Nephron progenitor cell (in vitro differentiated cells): ENCODE results near the gene LOC101059915.
"Not testable (repeated sequence)": the region's sequence is repeated elsewhere in the genome, so short reads cannot be mapped to it uniquely, and the experiment has no call there.

Experiments used
- DNase-seq: peaks from one replicate; pipeline ENCODE4 v3.0.0; 2021
- H3K27ac Mint-ChIP-seq: 2 replicates; pipeline ENCODE4 v1.8.0; 2021; ENCODE audit warnings: mild to moderate bottlenecking, moderate library complexity, mixed read lengths
- H3K27me3 Mint-ChIP-seq: 2 replicates; pipeline ENCODE4 v1.8.0; 2021; ENCODE audit warnings: mild to moderate bottlenecking, low read depth, mixed read lengths; ENCODE audit not compliant: poor library complexity
- H3K36me3 Mint-ChIP-seq: 2 replicates; pipeline ENCODE4 v1.8.0; 2021; ENCODE audit warnings: low read depth, mixed read lengths
- H3K4me1 Mint-ChIP-seq: 2 replicates; pipeline ENCODE4 v1.8.0; 2021; ENCODE audit warnings: mixed read lengths
- H3K4me3 Mint-ChIP-seq: 2 replicates; pipeline ENCODE4 v1.8.0; 2021; ENCODE audit warnings: mild to moderate bottlenecking, moderate library complexity, mixed read lengths
- H3K9me3 Mint-ChIP-seq: 2 replicates; pipeline ENCODE4 v1.8.0; 2021; ENCODE audit warnings: mild to moderate bottlenecking, moderate library complexity, mixed read lengths

The LOC101059915 gene

DNA sequence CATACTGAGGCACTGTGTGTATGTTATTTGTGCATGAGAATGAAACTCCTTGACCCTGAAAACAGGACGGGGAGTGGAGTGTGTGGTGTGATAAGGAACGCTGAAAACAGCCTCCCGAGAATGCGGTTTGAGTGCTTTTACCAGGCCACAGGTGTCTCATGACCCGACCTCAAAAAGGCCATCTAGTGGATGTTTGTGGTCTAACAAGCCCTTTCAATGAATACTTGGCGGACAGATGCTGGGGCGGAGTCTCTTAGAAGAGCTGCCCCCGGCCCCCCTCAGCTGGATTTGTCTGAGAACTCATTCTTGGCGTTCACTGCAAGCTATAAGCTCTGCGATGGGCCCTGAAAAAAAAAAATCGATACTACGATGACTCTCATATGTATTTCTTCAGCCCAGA lies 35.5 kb downstream of the LOC101059915 start:
- H3K4me3 Mint-ChIP-seq, H3K27ac Mint-ChIP-seq, DNase-seq, H3K27me3 Mint-ChIP-seq, H3K4me1 Mint-ChIP-seq, H3K36me3 Mint-ChIP-seq, H3K9me3 Mint-ChIP-seq: not testable (repeated sequence)

DNA sequence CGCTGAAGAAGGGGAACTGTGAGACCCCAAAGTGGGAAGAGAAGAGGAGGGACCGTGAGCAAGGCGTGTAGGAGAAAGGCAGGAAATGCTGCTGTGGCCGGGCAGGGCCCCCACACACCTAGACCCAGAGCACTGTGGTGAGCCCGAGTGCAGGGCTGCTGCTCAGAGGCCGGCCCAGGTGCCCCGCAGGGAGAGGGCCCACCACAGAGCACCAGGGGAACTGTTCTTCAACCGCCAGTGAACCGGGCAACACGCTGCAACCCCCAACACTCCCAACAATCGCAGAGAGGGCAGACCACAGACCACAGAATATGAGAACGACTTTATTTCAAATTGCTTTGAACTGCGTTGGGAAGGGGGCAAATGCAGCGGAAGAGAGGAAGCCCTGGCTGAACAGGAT lies 46.7 kb downstream of the LOC101059915 start:
- not testable (repeated sequence) for H3K9me3 Mint-ChIP-seq, H3K4me1 Mint-ChIP-seq, DNase-seq, H3K27me3 Mint-ChIP-seq, H3K4me3 Mint-ChIP-seq, H3K36me3 Mint-ChIP-seq, H3K27ac Mint-ChIP-seq

- H3K27ac Mint-ChIP-seq, H3K36me3 Mint-ChIP-seq, H3K4me3 Mint-ChIP-seq, H3K9me3 Mint-ChIP-seq, DNase-seq, H3K4me1 Mint-ChIP-seq, H3K27me3 Mint-ChIP-seq: not testable (repeated sequence)
Observed at GRCh38 chrX:71715551-71715950, 48.2 kb downstream of the LOC101059915 start.

- H3K9me3 Mint-ChIP-seq, H3K27me3 Mint-ChIP-seq, H3K4me3 Mint-ChIP-seq, H3K27ac Mint-ChIP-seq, H3K4me1 Mint-ChIP-seq, DNase-seq, H3K36me3 Mint-ChIP-seq: not testable (repeated sequence)
Observed at GRCh38 chrX:71716323-71716722, 49.0 kb downstream of the LOC101059915 start.

- not testable (repeated sequence) for H3K36me3 Mint-ChIP-seq, H3K4me1 Mint-ChIP-seq, H3K27ac Mint-ChIP-seq, H3K4me3 Mint-ChIP-seq, H3K27me3 Mint-ChIP-seq, DNase-seq, H3K9me3 Mint-ChIP-seq
Observed at GRCh38 chrX:71718185-71718584, 50.8 kb downstream of the LOC101059915 start, which contains the start of gene CXorf49. CXorf49 (minus strand) TSS chrX:71718285; CDS start chrX:71718151, 134 bp downstream.

DNA sequence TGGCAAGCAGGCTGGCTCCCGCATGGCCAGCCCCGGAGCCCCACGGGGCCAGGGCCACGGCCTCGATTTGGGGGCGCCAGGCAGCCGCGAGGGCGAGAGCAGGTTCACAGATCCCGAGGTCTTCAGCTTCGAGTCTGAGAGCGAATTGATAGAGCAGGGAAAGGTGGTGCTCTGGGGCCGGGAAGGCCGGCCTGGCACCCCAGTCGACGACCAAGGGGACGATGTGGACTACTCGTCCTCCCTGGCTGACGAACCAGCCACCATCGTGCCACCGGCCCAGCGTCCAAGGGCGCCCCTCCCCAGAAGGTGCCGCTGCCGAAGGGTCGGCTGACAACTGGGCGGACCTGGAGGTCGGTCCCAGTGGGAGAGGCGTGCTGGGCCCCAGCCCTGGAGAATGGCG lies 51.8 kb downstream of the LOC101059915 start:
- not testable (repeated sequence) for H3K4me3 Mint-ChIP-seq, H3K27me3 Mint-ChIP-seq, H3K36me3 Mint-ChIP-seq, H3K27ac Mint-ChIP-seq, DNase-seq, H3K4me1 Mint-ChIP-seq, H3K9me3 Mint-ChIP-seq

DNA sequence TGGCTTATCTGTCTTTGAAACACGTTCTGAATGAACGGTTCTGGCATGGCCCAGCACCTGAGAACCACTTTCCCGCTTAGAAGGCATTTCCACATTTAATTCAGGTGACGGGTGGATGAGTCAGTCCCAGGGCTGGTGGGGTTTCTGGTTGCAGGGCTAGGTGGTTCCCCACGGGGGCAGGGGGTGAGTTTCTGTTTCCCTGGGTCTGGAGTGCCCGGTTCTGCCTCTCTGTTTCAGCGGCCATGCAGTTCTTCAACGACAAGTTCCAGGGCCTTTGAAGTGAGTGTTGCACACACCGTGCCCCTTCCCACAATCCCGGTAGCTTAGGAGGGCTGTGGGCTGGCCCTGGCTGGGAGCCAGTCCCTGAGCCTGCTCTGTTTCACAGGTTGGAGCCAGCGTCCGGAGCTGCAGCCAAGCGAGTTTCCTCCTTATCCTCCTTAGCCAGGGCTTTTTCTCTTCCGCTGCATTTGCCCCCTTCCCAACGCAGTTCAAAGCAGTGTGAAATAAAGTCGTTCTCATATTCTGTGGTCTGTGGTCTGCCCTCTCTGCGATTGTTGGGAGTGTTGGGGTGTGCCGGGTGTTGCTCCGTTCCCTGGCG lies 53.0 kb downstream of the LOC101059915 start:
- DNase-seq, H3K36me3 Mint-ChIP-seq, H3K27ac Mint-ChIP-seq, H3K4me3 Mint-ChIP-seq, H3K27me3 Mint-ChIP-seq, H3K9me3 Mint-ChIP-seq, H3K4me1 Mint-ChIP-seq: not testable (repeated sequence)
